ENCODE results near the gene C19orf12. TPM values are rescaled to one million over a fixed set of nuclear protein-coding genes. Genes with fewer than 3 reads are reported as not detected.

The C19orf12 gene
- total RNA-seq, 1 donor from 2014 or later = 9.7 TPM

DNA sequence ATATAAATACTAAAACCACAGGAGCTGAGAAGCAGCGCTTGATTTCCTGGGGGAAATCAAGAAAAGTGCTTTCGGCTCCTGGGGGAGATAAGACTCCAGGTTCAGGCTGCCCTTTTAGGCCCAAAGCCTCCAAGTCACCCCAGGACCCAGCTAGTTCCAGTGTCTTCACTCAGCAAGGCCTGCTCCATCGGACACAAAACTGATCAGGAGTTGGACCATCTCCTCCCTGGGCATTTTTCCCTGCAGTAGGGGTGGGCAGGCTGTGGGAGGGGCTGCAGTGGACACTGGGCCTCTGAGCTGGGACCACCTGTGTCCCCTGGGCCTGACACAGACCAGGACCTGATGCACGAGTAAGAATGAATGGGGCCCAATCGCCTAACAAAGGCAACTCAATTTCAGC, 15.2 kb downstream of the C19orf12 start:
- Histone ChIP-seq H3K27me3 (ENCODE audit: control insufficient read depth, insufficient read depth, low read length) (no peaks in the 10 kb centered on the region), H3K4me3 (ENCODE audit: low read depth, low read length) (no peak overlapping the region), H3K36me3 (ENCODE audit: control insufficient read depth, insufficient read depth, low read length) (no peaks in the 10 kb centered on the region)
- no peak for DNase-seq (ENCODE audit: low read depth)
- TF ChIP-seq CTCF (IDR thresholded peaks at IDR 0.05; ENCODE audit: insufficient read depth, low read length, severe bottlenecking) = no peak
- no peak for FAIRE-seq

- no peak for FAIRE-seq
- no peaks in the 10 kb centered on the region for H3K27me3 ChIP-seq (ENCODE audit: control insufficient read depth, insufficient read depth, low read length)
- no peaks in the 10 kb centered on the region for H3K36me3 ChIP-seq (ENCODE audit: control insufficient read depth, insufficient read depth, low read length)
- no peak for TF ChIP-seq CTCF (IDR thresholded peaks at IDR 0.05; ENCODE audit: insufficient read depth, low read length, severe bottlenecking)
- no peak overlapping the region for H3K4me3 ChIP-seq (ENCODE audit: low read depth, low read length)
- no peak for DNase-seq (ENCODE audit: low read depth)
These were observed 17.4 kb downstream of the C19orf12 start for GRCh38 chr19:29697523-29698261.

DNA sequence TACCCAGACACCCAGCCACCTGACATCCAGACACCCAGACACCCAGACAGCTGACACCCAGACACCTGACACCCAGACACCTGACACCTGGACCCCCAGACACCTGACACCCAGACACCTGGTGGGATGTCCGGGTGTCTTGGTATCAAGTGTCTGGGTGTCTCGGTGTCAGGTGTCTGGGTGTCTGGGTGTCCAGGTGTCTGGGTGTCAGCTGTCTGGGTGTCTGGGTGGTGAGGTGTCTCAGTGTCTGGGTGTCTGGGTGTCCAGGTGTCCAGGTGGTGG, 18.6 kb downstream of the C19orf12 start:
- TF ChIP-seq CTCF (IDR thresholded peaks at IDR 0.05; ENCODE audit: insufficient read depth, low read length, severe bottlenecking) = no peak
- FAIRE-seq (no peak), DNase-seq (ENCODE audit: low read depth) (no peak)
- no peak overlapping the region for H3K4me3 ChIP-seq (ENCODE audit: low read depth, low read length)
- no peaks in the 10 kb centered on the region for H3K27me3 ChIP-seq (ENCODE audit: control insufficient read depth, insufficient read depth, low read length)
- no peaks in the 10 kb centered on the region for H3K36me3 ChIP-seq (ENCODE audit: control insufficient read depth, insufficient read depth, low read length)

- Histone ChIP-seq H3K27me3 (ENCODE audit: control insufficient read depth, insufficient read depth, low read length) (no peaks in the 10 kb centered on the region), H3K4me3 (ENCODE audit: low read depth, low read length) (no peak overlapping the region), H3K36me3 (ENCODE audit: control insufficient read depth, insufficient read depth, low read length) (no peaks in the 10 kb centered on the region)
- FAIRE-seq = peak; percentile 72
- TF ChIP-seq CTCF (IDR thresholded peaks at IDR 0.05; ENCODE audit: insufficient read depth, low read length, severe bottlenecking) = no peak
- DNase-seq (ENCODE audit: low read depth) = no peak
These were observed 19.1 kb downstream of the C19orf12 start for GRCh38 chr19:29695765-29696564.

- Histone ChIP-seq H3K36me3 (ENCODE audit: control insufficient read depth, insufficient read depth, low read length) (no peaks in the 10 kb centered on the region), H3K27me3 (ENCODE audit: control insufficient read depth, insufficient read depth, low read length) (no peaks in the 10 kb centered on the region), H3K4me3 (ENCODE audit: low read depth, low read length) (no peak overlapping the region)
- DNase-seq (ENCODE audit: low read depth) (peak; percentile 16), FAIRE-seq (no peak)
- TF ChIP-seq CTCF (IDR thresholded peaks at IDR 0.05; ENCODE audit: insufficient read depth, low read length, severe bottlenecking) = peak; percentile 87
These were observed 20.1 kb downstream of the C19orf12 start for GRCh38 chr19:29694669-29695627.
